ENCODE results near the gene ZNF787. TPM values are rescaled to one million over a fixed set of nuclear protein-coding genes. Genes with fewer than 3 reads are reported as not detected.

ZNF787 gene
- total and polyA plus RNA-seq, 9 donors = 3.0 to 36.8 (median 25.8) TPM

- H3K4me1 ChIP-seq (ENCODE audit: insufficient read depth) = peaks cover 37% of the 10 kb centered on the region
- no peak for DNase-seq
Observed at GRCh38 chr19:56115490-56115889, 5.6 kb downstream of the ZNF787 start.

GRCh38 chr19:56114778-56115110 lies 6.4 kb downstream of the ZNF787 start:
- no peak overlapping the region for H3K27ac ChIP-seq
- H3K27me3 ChIP-seq = no peaks in the 10 kb centered on the region
- TF ChIP-seq CTCF (IDR thresholded peaks at IDR 0.05) (no peak), POLR2A (IDR thresholded peaks at IDR 0.05) (no peak)
- intact Hi-C loops (cut with DNase I) = loop anchor here in 1 of 4 donors (5.0 kb wide), 1 partner anchor 43 kb away; no protein-coding TSS in a partner anchor
- no peaks in the 10 kb centered on the region for H3K36me3 ChIP-seq
- 79 to 90% (median 89%) methylated on average over 10 of the region's 10 CpGs for WGBS, 3 donors
- H3K9me3 ChIP-seq = no peaks in the 10 kb centered on the region
- no peak overlapping the region for H3K4me3 ChIP-seq
- DNase-seq = no peak
- peaks cover 36% of the 10 kb centered on the region for H3K4me1 ChIP-seq (ENCODE audit: insufficient read depth)

More at GRCh38 chr19:56115490-56115889, 5.6 kb downstream of the ZNF787 start:
- H3K27ac ChIP-seq = no peak overlapping the region
- TF ChIP-seq EP300 (IDR thresholded peaks at IDR 0.05) = no peak
- TF ChIP-seq CTCF (IDR thresholded peaks at IDR 0.05) = no peak
- TF ChIP-seq POLR2A (IDR thresholded peaks at IDR 0.05) = no peak
- intact Hi-C loops (cut with DNase I) = no loop called here
- no peak overlapping the region for H3K4me3 ChIP-seq
- H3K36me3 ChIP-seq = no peaks in the 10 kb centered on the region
- H3K9me3 ChIP-seq = no peaks in the 10 kb centered on the region
- 90 to 96% (median 90%) methylated on average over 21 of the region's 21 CpGs for WGBS, 3 donors
- no peaks in the 10 kb centered on the region for H3K27me3 ChIP-seq

DNA sequence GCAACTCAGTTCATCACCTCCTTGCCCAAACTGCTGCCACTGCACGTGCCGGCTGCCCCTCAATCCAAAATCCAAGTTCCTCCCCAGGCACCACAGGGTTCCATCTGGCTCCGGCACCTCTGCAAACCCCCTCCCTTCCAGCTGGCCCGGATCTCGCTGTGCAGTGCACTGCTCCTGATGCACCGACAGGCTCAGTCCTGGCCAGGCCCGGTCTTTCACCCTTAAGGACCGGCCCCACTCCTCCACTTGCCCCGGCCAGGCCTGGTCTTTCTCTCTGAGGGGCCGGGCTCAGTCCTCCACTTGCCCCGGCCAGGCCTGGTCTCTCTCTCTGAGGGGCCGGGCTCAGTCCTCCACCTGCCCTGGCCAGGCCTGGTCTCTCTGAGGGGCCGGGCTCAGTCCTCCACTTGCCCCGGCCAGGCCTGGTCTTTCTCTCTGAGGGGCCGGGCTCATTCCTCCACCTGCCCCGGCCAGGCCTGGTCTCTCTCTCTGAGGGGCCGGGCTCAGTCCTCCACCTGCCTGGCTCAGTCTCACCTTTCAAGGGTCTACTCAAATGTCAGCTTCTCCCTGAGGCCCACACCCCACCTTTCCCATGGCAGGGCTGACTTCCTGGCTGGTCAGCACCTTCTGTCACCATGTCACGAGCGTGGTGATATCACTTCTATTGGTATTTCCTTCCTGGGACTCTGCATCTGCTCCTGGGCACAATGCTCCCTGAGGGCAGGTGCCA lies 6.9 kb downstream of the ZNF787 start:
- H3K4me3 ChIP-seq = no peak overlapping the region
- DNase-seq = no peak
- WGBS, 3 donors = 60 to 69% (median 67%) methylated on average over 18 to 19 of the region's 19 CpGs
- intact Hi-C loops (cut with DNase I) = loop anchor here in 1 of 4 donors (5.0 kb wide), 1 partner anchor 43 kb away; no protein-coding TSS in a partner anchor
- H3K27me3 ChIP-seq = no peaks in the 10 kb centered on the region
- H3K4me1 ChIP-seq (ENCODE audit: insufficient read depth) = peaks cover 34% of the 10 kb centered on the region
- H3K36me3 ChIP-seq = no peaks in the 10 kb centered on the region
- H3K27ac ChIP-seq = no peak overlapping the region
- TF ChIP-seq POLR2A (IDR thresholded peaks at IDR 0.05) (no peak), CTCF (IDR thresholded peaks at IDR 0.05) (no peak), EP300 (IDR thresholded peaks at IDR 0.05) (no peak)
- no peaks in the 10 kb centered on the region for H3K9me3 ChIP-seq

GRCh38 chr19:56113074-56113632 lies 7.9 kb downstream of the ZNF787 start:
- Histone ChIP-seq H3K27ac (no peak overlapping the region), H3K36me3 (no peaks in the 10 kb centered on the region), H3K27me3 (no peaks in the 10 kb centered on the region), H3K4me1 (ENCODE audit: insufficient read depth) (peaks cover 37% of the 10 kb centered on the region), H3K9me3 (no peaks in the 10 kb centered on the region), H3K4me3 (no peak overlapping the region)
- no peak for TF ChIP-seq CTCF (IDR thresholded peaks at IDR 0.05)
- no peak for TF ChIP-seq EP300 (IDR thresholded peaks at IDR 0.05)
- no peak for TF ChIP-seq POLR2A (IDR thresholded peaks at IDR 0.05)
- intact Hi-C loops (cut with DNase I) = loop anchor here in 1 of 4 donors (5.0 kb wide), 1 partner anchor 44 kb away; no protein-coding TSS in a partner anchor
- 71 to 75% (median 72%) methylated on average over 20 of the region's 20 CpGs for WGBS, 3 donors
- no peak for DNase-seq

Data from ovary (tissue), 9 donors.